GM12878 (cell line): Measurements from ENCODE around the gene SLC25A33. TPM values are rescaled to one million over a fixed set of nuclear protein-coding genes. Genes with fewer than 3 reads are reported as not detected.
"Not testable (repeated sequence)": the region's sequence is repeated elsewhere in the genome, so short reads cannot be mapped to it uniquely, and the experiment has no call there.

Experiments used
- ATAC-seq: fragments of 200-7000 bp; cut with Tn5 transposase; 3 replicates; pipeline ENCODE4 v1.9.1; 2020; ENCODE audit warnings: mild to moderate bottlenecking, moderate library complexity
- BruUV-seq: library from RNA; stranded (reverse); fragments of 400-500 nt; replicated peaks from 2 replicates; lab custom pipeline; 2021; lab: Mats Ljungman, UMichigan
- CTCF ChIA-PET: fragments of 300-600 bp; sonication (Branson Sonifier 250); formaldehyde crosslinking; extraction: SDS; loops from one replicate; lab custom pipeline; 2021; ENCODE audit warnings: inconsistent platforms; lab: Yijun Ruan, JAX
- POLR2A ChIA-PET: fragments of 350-600 bp; formaldehyde crosslinking; extraction: SDS; loops from one replicate; lab custom pipeline; 2021; ENCODE audit warnings: inconsistent platforms; lab: Charles Lee
- RAD21 ChIA-PET: fragments of 300-600 bp; sonication (Branson Sonifier 250); formaldehyde crosslinking; loops from one replicate; lab custom pipeline; 2023; ENCODE audit warnings: antibody characterized with exemption; ENCODE audit not compliant: unreplicated experiment; lab: Charles Lee
- SMC1A ChIA-PET: fragments of 300-600 bp; sonication (Branson Sonifier 250); formaldehyde crosslinking; loops from one replicate; lab custom pipeline; 2023; ENCODE audit not compliant: unreplicated experiment, uncharacterized antibody; lab: Charles Lee
- DNase-seq: peaks from one replicate; pipeline ENCODE4 v3.0.0-alpha.2; 2011; ENCODE audit warnings: low read depth, low spot score
- FAIRE-seq: peaks from 3 replicates; lab custom pipeline; 2011; peaks lifted over from hg19 to GRCh38; lab: Jason Lieb, UNC
- H2AFZ ChIP-seq: 2 replicates; pipeline ENCODE4 v1.6.0; 2011; ENCODE audit warnings: low read depth, low read length, control low read depth; ENCODE audit not compliant: control insufficient read depth
- H3K27ac ChIP-seq: 2 replicates; pipeline ENCODE4 v1.5.1; 2011; ENCODE audit warnings: control low read depth; ENCODE audit not compliant: control insufficient read depth, insufficient read depth
- H3K27me3 ChIP-seq, 2 experiments: replicated peaks in 1 of 2; 2 replicates each; pipeline versions ENCODE4 v1.6.0 to v1.6.1; 2011; ENCODE audit warnings: low read length in 1 of 2; ENCODE audit not compliant: control insufficient read depth in 2 of 2, insufficient read depth in 2 of 2
- H3K36me3 ChIP-seq, 2 experiments: 2 replicates each; pipeline ENCODE4 v1.5.1; 2011; ENCODE audit warnings: low read length in 1 of 2; ENCODE audit not compliant: control insufficient read depth in 2 of 2, insufficient read depth in 2 of 2
- H3K4me1 ChIP-seq: 2 replicates; pipeline ENCODE4 v1.6.1; 2011; ENCODE audit warnings: mild to moderate bottlenecking, low read length, moderate library complexity, mixed read lengths; ENCODE audit not compliant: control insufficient read depth, insufficient read depth
- H3K4me2 ChIP-seq: 2 replicates; pipeline ENCODE4 v1.6.0; 2011; ENCODE audit warnings: control low read depth; ENCODE audit not compliant: control insufficient read depth, insufficient read depth
- H3K4me3 ChIP-seq: fragments of 200-600 bp; sonication (generic); 2 replicates; pipeline ENCODE4 v1.5.1; 2016
- H3K79me2 ChIP-seq: 2 replicates; pipeline ENCODE4 v1.6.0; 2011; ENCODE audit warnings: low read length; ENCODE audit not compliant: control insufficient read depth, insufficient read depth
- H3K9ac ChIP-seq: 2 replicates; pipeline ENCODE4 v1.8.0; 2011; ENCODE audit warnings: low read length, control low read depth, mixed read lengths; ENCODE audit not compliant: control insufficient read depth, insufficient read depth
- H3K9me3 ChIP-seq: replicated peaks from 3 replicates; pipeline ENCODE4 v1.5.1; 2011; ENCODE audit warnings: mild to moderate bottlenecking, low read length; ENCODE audit not compliant: control insufficient read depth, insufficient read depth
- H4K20me1 ChIP-seq: 2 replicates; pipeline ENCODE4 v1.6.0; 2011; ENCODE audit not compliant: control insufficient read depth, insufficient read depth
- CHD4 ChIP-seq: fragments of 200-600 bp; sonication (generic); IDR thresholded peaks from 2 replicates; pipeline ENCODE4 v1.6.1; 2016; ENCODE audit warnings: mild to moderate bottlenecking
- IKZF1 ChIP-seq: fragments of 450-650 bp; conservative IDR thresholded peaks from 2 replicates; pipeline ENCODE4 v1.6.1; 2017; ENCODE audit warnings: antibody characterized with exemption, mild to moderate bottlenecking
- IRF3 ChIP-seq: fragments of 450-650 bp; IDR thresholded peaks from 2 replicates; pipeline ENCODE4 v1.6.1; 2014; ENCODE audit warnings: mild to moderate bottlenecking
- MAX ChIP-seq: IDR thresholded peaks from 2 replicates; pipeline ENCODE4 v1.6.1; 2012; ENCODE audit warnings: low read depth, low read length, improper control_type of control experiment
- NR2F1 ChIP-seq: fragments of 450-650 bp; conservative IDR thresholded peaks from 2 replicates; pipeline ENCODE4 v1.6.1; 2017; ENCODE audit warnings: mild to moderate bottlenecking
- PAX5 ChIP-seq: IDR thresholded peaks from 2 replicates; pipeline ENCODE4 v1.6.1; 2011; ENCODE audit warnings: low read depth, low read length, borderline replicate concordance
- PAX8 ChIP-seq: fragments of 450-650 bp; IDR thresholded peaks from 2 replicates; pipeline ENCODE4 v1.6.1; 2017; ENCODE audit warnings: mild to moderate bottlenecking, moderate library complexity
- POU2F2 ChIP-seq: IDR thresholded peaks from 3 replicates; pipeline ENCODE4 v1.6.1; 2011; ENCODE audit warnings: low read depth, mild to moderate bottlenecking, low read length, borderline replicate concordance
- REST ChIP-seq: IDR thresholded peaks from 2 replicates; pipeline ENCODE4 v1.6.1; 2012; ENCODE audit warnings: mild to moderate bottlenecking, low read depth, low read length
- TARDBP ChIP-seq: IDR thresholded peaks from 2 replicates; pipeline ENCODE4 v1.6.1; 2016; ENCODE audit warnings: borderline replicate concordance
- TBL1XR1 ChIP-seq: IDR thresholded peaks from 2 replicates; pipeline ENCODE4 v1.6.1; 2012; ENCODE audit warnings: low read depth, low read length, improper control_type of control experiment
- WGBS: methylation state at CpG from one replicate; pipeline ENCODE4 v1.1.6; 2016; ENCODE audit warnings: low lambda C conversion rate; ENCODE audit not compliant: insufficient replicate concordance, insufficient coverage; ENCODE audit errors: missing lambda C conversion rate; 5-methylcytosine and 5-hydroxymethylcytosine counted together
- in situ Hi-C: fragments of 300-500 bp; cut with MboI; formaldehyde crosslinking; loops from 9 replicates; pipeline ENCODE4 v1.14.3; 2018; ENCODE audit warnings: mixed read lengths
- intact Hi-C: fragments of 100-400 bp; cut with micrococcal nuclease; formaldehyde crosslinking; loops from one replicate; pipeline ENCODE4 v1.14.2; 2022; ENCODE audit not compliant: unreplicated experiment
- polyA plus RNA-seq, 11 experiments: library from polyadenylated mRNA; depleted of rRNA in 4 of 11; unstranded in 6 of 11; stranded (reverse) in 5 of 11; fragments of >200 nt; fragmentation: Nextera tagmentation in 4 of 11; fragmentation: Illumina TruSeq in 1 of 11; extraction: Ambion mirVana in 4 of 11; extraction: Trizol in 1 of 11; gene quantifications; 1 replicate in 1 of 11; 2 replicates in 10 of 11; pipeline versions ENCODE4 v1.2.1 to v1.2.3, GENCODE V29; 2011 to 2016; ENCODE audit warnings: inconsistent platforms in 2 of 11, missing spikeins in 2 of 11, low read depth in 1 of 11
- total RNA-seq, 4 experiments: library from RNA; depleted of rRNA in 3 of 4; stranded (reverse); fragments of >200 nt in 3 of 4; fragmentation: Illumina TruSeq in 1 of 4; extraction: Trizol in 1 of 4; gene quantifications; 2 replicates each; pipeline versions ENCODE4 v1.2.1 to v1.2.3, GENCODE V29; 2013 to 2021

SLC25A33 gene
- total and polyA plus RNA-seq, 10 of the 15 experiments (the other 5 are each of a cell fraction or from before 2014, with no cell fraction given), result 1.7 to 11.2 (median 8.4) TPM

- TF ChIP-seq PAX5, result no peak
- TF ChIP-seq POU2F2, result no peak
- TF ChIP-seq TARDBP, result no peak
- no peak for TF ChIP-seq TBL1XR1
- no peak for TF ChIP-seq IKZF1
- TF ChIP-seq PAX8, result no peak
- no peak for TF ChIP-seq REST
Observed at GRCh38 chr1:9506901-9507300, 32.4 kb upstream of the SLC25A33 start (continued).

GRCh38 chr1:9510130-9510529 lies 29.1 kb upstream of the SLC25A33 start:
- no TSS peak for BruUV-seq

GRCh38 chr1:9515550-9515949 lies 23.7 kb upstream of the SLC25A33 start:
- SMC1A ChIA-PET, result interaction anchor here (0.6 to 1.3 kb wide), 3 partner anchors 13 to 250 kb away, joined by 3 read pairs; no protein-coding TSS in a partner anchor
- H3K36me3 ChIP-seq, CTCF ChIA-PET, ATAC-seq, RAD21 ChIA-PET, FAIRE-seq, BruUV-seq, H3K79me2 ChIP-seq, H3K9me3 ChIP-seq, H3K9ac ChIP-seq, in situ Hi-C loops, H3K4me2 ChIP-seq, H3K4me1 ChIP-seq, H3K27me3 ChIP-seq, H3K4me3 ChIP-seq, DNase-seq, intact Hi-C loops, POLR2A ChIA-PET, H4K20me1 ChIP-seq, H2AFZ ChIP-seq, H3K27ac ChIP-seq: not testable (repeated sequence)
- 61% methylated on average over 9 of the region's 9 CpGs for WGBS

More at GRCh38 chr1:9510130-9510529, 29.1 kb upstream of the SLC25A33 start:
- Histone ChIP-seq H3K9ac (no peak overlapping the region), H3K9me3 (no peaks in the 10 kb centered on the region), H3K4me1 (no peaks in the 10 kb centered on the region)
- POLR2A ChIA-PET, result interaction anchor here (0.7 kb wide), 1 partner anchor 548 kb away, joined by 3 read pairs; no protein-coding TSS in a partner anchor
- SMC1A ChIA-PET, result interaction anchor here (1.0 kb wide), 1 partner anchor 400 kb away, joined by 3 read pairs; no protein-coding TSS in a partner anchor
- TF ChIP-seq NR2F1 (no peak), MAX (no peak), IRF3 (no peak), CHD4 (no peak)
- TF ChIP-seq, all 136 proteins: peak for 0
- in situ Hi-C loops, result no loop called here
- DNase-seq (no peak), FAIRE-seq (no peak), ATAC-seq (no peak)
- no peaks in the 10 kb centered on the region for H3K79me2 ChIP-seq
- ChIA-PET CTCF (interaction anchor here (1.1 kb wide), 1 partner anchor 253 kb away, joined by 3 read pairs; no protein-coding TSS in a partner anchor), RAD21 (no interaction called here)
- no peak overlapping the region for H2AFZ ChIP-seq
- no peaks in the 10 kb centered on the region for H3K27me3 ChIP-seq
- H3K4me2 ChIP-seq, result no peak overlapping the region
- no peak overlapping the region for H3K4me3 ChIP-seq
- H3K27ac ChIP-seq, result no peak overlapping the region
- intact Hi-C loops, result no loop called here
- 82% methylated on average over 6 of the region's 6 CpGs for WGBS
- no peaks in the 10 kb centered on the region for H4K20me1 ChIP-seq
- H3K36me3 ChIP-seq, result no peaks in the 10 kb centered on the region
